ENCODE data around the gene IL36RN. TPM values are rescaled to one million over a fixed set of nuclear protein-coding genes. Genes with fewer than 3 reads are reported as not detected.

Gene IL36RN
- total RNA-seq, 1 experiment from 2014 or later: not detected

Small RNA genes within 50 kb of the gene (small RNA-seq; reads per million reads assigned to genes)
- not detected for gene RNU6-1180P

Other genes starting within 250 kb of the IL36RN start
- gene IL1B, start 222.4 kb upstream of the IL36RN start, total RNA-seq (2014; rRNA removed; shearing (Covaris generic); ENCODE audit: low replicate concordance): not detected in 2 replicates
- not detected in 2 replicates for gene IL37, start 148.0 kb upstream of the IL36RN start, total RNA-seq (2014; rRNA removed; shearing (Covaris generic); ENCODE audit: low replicate concordance)
- gene IL36G, start 81.2 kb upstream of the IL36RN start, total RNA-seq (2014; rRNA removed; shearing (Covaris generic); ENCODE audit: low replicate concordance): not detected in 2 replicates
- not detected in 2 replicates for gene IL36A, start 53.7 kb upstream of the IL36RN start, total RNA-seq (2014; rRNA removed; shearing (Covaris generic); ENCODE audit: low replicate concordance)
- gene IL36B, start 6.3 kb upstream of the IL36RN start, total RNA-seq (2014; rRNA removed; shearing (Covaris generic); ENCODE audit: low replicate concordance): not detected in 2 replicates
- not detected in 2 replicates for gene IL1F10, start 8.8 kb downstream of the IL36RN start, total RNA-seq (2014; rRNA removed; shearing (Covaris generic); ENCODE audit: low replicate concordance)
- gene IL1RN, start 68.4 kb downstream of the IL36RN start, total RNA-seq (2014; rRNA removed; shearing (Covaris generic); ENCODE audit: low replicate concordance): not detected in 2 replicates
- 43.3 and 85.3 TPM in 2 replicates for gene PSD4, start 114.8 kb downstream of the IL36RN start, total RNA-seq (2014; rRNA removed; shearing (Covaris generic); ENCODE audit: low replicate concordance)
- 0.90 and 1.5 TPM in 2 replicates for gene PAX8, start 219.7 kb downstream of the IL36RN start, total RNA-seq (2014; rRNA removed; shearing (Covaris generic); ENCODE audit: low replicate concordance)